ENCODE data around the gene SEPHS2.

Gene SEPHS2

GRCh38 chr16:30394592-30395154, 51.0 kb downstream of the SEPHS2 start:
- DNase-seq (ENCODE audit: low read depth) = peak; percentile 69

More at GRCh38 chr16:30394592-30395154, 51.0 kb downstream of the SEPHS2 start:
- no peaks in the 10 kb centered on the region for H3K27me3 ChIP-seq (replicated peaks; ENCODE audit: control insufficient read depth, insufficient read depth, low read length)
- peak overlapping the region; percentile 84 for H3K9ac ChIP-seq (ENCODE audit: low read length)
- no peaks in the 10 kb centered on the region for H3K9me3 ChIP-seq (ENCODE audit: control insufficient read depth, low read length)
- H3K36me3 ChIP-seq (ENCODE audit: control insufficient read depth, insufficient read depth, low read length, severe bottlenecking) = peaks cover 8% of the 10 kb centered on the region
- peak overlapping the region; percentile 93 for H3K4me3 ChIP-seq (ENCODE audit: low read length)
- H3K4me1 ChIP-seq (ENCODE audit: control insufficient read depth, insufficient read depth, low read length) = peaks cover 14% of the 10 kb centered on the region
